GM12801 (cell line): Measurements from ENCODE around the gene SPSB1.

ENCODE experiments used
- CTCF ChIP-seq: IDR thresholded peaks from one replicate; pipeline ENCODE4 v1.5.1; 2011; ENCODE audit warnings: control low read depth; ENCODE audit not compliant: insufficient read length; ENCODE audit errors: extremely low read depth

Gene SPSB1

GRCh38 chr1:9298282-9298681, 5.6 kb downstream of the SPSB1 start:
- no peak for TF ChIP-seq CTCF

- TF ChIP-seq CTCF: no peak
Measured at GRCh38 chr1:9300573-9300972, 7.9 kb downstream of the SPSB1 start.

GRCh38 chr1:9302745-9303524, 10.2 kb downstream of the SPSB1 start:
- TF ChIP-seq CTCF: no peak

- TF ChIP-seq CTCF: no peak
Measured at GRCh38 chr1:9303916-9304315, 11.2 kb downstream of the SPSB1 start.

GRCh38 chr1:9305216-9305615, 12.5 kb downstream of the SPSB1 start:
- no peak for TF ChIP-seq CTCF

GRCh38 chr1:9306006-9306405, 13.3 kb downstream of the SPSB1 start:
- no peak for TF ChIP-seq CTCF

- no peak for TF ChIP-seq CTCF
Measured at GRCh38 chr1:9307303-9307702, 14.6 kb downstream of the SPSB1 start.
